NCI-H1417 (cell line): ENCODE measurements around the gene SLC25A26.

Experiments used
- DNase-seq, 3 experiments: peaks; one replicate each; lab custom pipeline; 2025; lab: John Stamatoyannopoulos, UW

The SLC25A26 gene

DNA sequence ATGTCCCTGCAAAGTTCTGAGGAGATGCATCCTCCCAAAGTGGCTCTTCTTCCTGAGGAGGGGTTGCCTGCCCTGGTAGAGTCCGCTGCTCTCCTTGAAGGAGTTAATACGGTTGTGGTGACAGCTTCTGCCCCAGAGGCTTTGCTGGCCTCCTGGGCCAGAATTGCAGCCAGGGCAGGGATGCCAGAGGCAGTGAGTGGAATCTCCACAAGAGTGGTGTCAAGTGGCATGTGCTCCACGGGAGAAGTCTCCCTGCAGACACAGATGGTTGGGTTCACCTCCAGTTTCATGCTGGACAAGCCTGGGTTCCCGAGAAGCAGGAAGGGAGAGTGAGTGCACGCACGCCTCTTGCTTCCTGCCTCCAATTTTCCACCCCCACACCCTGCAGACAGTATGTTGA lies 105.5 kb downstream of the SLC25A26 start:
- no peak for DNase-seq

DNA sequence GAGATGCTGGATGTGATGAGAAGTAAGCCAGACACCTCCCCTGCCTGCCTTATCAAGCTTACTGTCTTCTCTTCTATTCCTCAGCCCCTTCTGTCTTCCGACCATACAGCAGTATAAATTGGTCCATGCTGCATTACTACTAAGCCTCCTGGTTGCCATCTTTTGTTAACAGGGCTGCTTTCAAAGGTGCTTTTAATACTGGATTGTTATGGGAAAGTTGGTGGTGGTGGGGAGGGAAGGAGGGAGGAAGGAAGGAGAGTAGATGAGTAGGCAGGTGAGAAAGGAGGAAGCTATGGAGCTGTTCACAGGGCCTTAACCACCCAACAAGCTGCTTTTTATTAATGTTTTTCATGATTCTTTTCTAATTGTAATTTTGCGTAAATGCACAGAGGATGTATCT lies 114.9 kb downstream of the SLC25A26 start:
- no peak for DNase-seq

DNA sequence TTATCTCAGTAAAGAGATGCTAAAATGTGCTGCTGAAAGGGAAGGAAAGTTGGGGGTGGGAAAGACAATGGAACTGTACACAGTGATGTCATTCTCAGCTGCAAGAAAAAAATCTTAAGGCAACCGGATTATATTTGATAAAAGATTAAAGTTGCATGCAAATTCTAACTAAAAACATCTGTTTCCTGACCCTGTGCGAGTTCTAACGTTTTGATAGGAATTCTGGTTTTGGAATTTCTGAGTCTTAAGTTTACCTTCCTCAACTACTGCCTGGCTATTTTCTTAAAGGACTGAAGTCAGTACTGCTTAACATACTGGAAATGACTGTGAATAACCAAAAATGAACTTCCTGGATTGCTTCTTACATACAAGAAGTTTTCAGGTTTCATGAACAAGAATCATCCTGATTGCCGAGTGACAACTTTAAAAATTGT lies 115.5 kb downstream of the SLC25A26 start:
- no peak for DNase-seq

DNA sequence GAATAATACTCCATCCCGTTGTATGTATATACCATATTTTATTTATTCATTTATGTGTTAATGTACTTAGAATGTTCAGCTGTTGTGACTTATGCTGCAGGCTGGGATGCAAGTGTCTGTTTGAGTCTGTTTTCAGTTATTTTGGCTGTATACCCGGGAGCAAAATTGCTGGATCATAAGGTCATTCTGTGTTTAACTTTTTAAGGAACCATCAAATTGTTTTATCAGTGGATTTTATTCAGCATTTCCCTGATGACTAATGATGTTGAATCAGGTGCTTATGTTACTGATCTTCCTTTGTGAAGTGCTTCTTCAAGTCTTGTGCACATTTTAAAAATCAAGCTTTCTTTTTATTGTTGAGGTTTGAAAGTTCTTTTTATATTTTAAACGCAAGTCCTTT lies 118.1 kb downstream of the SLC25A26 start:
- DNase-seq = no peak

DNA sequence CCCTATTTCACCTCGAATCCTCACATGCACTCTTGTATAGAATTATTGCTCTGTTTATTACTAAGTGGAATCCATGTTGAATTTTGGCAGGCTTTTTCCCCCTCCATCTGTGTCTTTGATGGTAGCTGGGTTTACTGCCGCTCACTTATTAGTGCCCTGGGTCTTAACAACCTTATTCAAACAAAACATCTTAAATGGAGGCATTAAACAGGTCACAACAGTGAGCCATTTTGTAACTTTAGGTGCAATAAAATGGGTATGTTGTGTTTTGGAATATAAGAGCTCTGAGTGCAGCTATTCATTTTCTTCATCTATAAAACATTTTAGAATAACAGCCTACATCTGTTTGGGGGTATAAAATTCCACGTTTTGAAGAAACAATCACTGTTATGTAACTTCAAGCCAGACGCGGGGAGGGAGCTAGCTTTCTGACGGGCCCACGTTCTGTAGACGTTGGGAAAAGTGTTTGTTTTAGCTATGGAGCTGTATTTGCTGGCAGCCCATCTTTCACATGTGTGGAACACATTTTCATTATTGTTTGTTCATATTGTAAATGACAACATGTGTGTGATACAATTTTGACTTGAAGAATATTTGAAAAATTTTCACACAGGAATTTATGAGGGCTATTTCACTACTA lies 122.0 kb downstream of the SLC25A26 start:
- DNase-seq = no peak

DNA sequence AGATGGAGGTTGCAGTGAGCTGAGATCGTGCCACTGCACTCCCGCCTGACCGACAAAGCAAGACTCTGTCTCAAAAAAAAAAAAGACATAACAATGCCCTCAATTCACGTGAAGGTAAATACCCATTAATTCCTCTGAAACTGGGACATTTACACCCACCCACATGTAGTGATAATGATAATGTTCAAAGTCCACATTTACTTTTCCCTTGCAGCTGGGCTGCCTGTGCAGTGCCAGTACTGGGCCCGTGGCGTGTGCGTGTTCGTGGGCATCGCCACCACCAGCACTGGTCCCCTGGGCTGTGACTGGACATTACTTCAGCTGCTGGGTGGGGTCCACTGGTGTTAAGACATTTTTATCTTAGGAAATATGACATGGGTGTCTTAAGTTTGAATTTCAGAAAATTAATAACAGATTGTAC lies 123.6 kb downstream of the SLC25A26 start:
- DNase-seq = no peak

DNA sequence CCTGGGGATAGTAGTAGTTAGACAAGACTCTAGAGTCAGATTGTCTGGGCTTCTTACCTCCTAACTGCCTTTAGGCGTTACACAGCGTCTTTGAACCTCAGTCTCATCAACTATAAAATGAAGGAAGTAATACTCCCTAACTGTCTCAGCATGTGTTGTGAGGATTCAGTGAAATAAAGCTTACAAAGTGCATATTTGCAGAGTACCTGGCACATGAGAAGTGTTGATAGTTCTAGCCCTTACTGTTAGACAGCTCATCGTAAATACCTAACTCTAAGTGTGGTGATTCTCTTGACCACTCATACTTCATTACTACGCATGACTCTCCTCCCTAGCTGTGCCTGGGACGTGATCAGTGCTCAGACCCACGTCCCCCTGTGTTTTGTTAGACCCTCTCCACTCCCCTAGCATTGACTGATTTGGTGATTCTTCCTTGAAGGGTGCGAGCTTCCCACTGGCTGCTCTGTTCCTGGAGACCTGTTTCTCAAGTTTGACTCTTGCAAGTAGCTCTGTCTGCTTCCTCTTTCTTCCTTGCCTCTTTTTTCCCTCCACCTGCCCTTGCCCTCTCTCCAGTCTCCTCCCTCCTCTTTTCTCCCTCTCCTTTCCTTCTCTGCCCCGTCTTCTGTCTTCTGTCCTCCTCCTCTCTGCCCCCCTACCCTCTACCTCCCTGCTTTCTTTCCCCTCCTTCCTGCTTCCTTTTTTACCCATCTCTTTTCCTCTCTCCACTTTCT lies 124.2 kb downstream of the SLC25A26 start:
- no peak for DNase-seq

DNA sequence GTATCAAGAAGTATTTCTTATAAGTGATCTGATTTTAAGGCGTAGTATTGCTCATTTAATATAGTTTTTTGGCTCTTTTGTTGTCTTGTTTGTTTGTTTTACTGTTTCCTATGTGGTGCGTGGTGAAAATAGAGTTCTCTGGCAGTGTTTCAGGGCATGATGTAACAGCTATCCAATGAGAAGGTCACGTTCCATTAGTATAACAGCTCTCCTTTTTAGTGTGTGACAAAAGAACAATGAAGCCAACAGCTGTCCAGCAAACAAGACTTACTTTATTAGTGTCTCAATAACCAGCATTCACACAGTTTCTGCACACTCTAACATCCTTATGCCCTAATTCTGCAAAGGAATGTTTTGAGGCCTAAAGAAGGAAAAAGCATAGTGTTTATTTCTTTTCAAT lies 127.9 kb downstream of the SLC25A26 start:
- DNase-seq = no peak

DNA sequence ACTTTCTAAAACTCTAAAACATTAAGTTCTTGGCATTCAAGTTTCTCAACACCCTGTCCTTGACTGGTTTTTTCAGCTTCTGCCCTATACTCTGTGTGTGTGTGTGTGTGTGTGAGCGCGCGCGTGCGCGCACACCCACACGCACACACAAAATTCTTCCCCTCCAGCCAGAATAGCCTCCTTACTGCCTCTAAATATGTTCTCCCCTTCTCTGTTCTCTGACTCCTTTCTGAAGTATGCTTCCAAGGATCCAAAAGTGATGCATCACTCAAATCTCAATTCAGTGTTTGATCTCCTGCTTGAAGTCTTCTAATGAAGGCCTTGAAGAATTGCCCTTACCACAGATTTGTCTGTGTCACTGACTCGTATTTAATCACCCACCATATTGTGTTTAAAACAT lies 129.8 kb downstream of the SLC25A26 start:
- no peak for DNase-seq

DNA sequence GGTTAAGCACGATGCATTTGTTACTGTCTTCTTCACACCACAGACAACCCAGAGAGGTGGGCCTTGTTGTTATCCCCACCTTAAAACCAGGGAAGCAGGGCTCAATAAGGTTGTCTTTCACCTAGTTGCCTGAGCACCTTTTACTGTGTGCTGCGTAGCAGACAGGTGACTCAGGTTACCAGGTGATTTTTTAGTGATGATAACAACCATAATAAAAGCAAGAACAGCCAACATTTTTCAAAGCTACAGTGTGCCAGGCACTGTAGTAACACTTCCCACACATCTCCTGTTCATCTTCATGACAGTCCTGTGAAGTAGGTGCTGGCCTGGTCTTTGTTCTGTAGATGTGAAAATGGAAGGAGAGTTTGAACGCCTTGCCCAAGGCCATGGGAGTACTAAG lies 132.2 kb downstream of the SLC25A26 start:
- no peak for DNase-seq

DNA sequence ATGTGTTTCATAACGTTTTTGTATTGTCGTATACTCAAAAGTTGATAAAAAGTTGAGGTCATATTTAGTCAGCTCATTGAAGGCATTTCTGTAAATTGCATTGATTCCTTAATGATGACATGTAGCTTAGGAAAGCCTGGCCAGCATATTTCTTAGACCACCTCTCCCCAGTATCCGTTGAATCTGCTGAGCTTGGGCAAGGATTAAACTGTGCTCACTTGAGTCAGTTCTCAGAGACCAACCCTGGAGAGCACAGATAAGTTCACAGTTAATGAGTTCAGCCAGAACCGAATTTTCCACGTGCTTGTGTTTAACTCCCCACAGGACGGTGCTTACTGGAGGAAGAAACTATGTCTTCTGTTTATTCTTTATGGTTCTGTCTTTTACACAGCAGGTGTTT lies 132.7 kb downstream of the SLC25A26 start:
- no peak for DNase-seq

DNA sequence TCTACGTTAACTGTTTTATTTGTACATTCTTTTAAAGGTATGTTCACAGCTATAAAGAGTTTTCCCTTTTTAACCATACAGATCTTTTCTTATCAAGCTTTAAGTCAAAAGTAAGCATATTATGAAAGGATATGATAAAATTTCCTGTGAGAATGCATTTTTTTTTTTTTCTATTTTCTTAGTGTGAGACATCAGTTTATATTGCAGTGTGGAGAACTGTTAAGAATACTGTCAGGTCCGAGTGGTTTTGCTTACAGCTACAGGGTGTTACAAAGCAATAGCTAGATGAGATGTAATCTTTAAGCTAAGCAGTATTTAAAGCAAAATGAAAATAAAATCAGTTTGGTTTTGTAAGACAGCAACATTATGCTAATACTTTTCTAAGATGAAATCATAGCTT lies 133.2 kb downstream of the SLC25A26 start:
- no peak for DNase-seq

DNA sequence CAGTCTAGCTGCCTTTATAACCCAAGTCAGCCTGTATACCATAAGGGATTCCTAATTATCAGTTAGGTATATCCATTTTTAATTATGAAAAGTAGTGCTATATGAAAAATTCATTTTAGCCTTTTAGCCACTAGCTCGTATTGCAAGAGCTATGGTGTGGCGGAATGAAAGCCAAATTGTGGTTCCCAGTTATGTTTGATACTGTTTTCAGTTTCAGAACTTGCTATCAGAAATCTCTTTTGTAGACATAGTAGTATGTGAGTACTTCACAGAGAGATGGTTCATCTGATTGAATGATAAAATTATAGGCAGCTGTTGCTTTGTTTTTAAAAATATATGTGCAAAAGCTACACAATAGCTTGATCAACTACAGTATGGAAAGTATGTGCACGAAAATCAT lies 134.6 kb downstream of the SLC25A26 start:
- DNase-seq = no peak

DNA sequence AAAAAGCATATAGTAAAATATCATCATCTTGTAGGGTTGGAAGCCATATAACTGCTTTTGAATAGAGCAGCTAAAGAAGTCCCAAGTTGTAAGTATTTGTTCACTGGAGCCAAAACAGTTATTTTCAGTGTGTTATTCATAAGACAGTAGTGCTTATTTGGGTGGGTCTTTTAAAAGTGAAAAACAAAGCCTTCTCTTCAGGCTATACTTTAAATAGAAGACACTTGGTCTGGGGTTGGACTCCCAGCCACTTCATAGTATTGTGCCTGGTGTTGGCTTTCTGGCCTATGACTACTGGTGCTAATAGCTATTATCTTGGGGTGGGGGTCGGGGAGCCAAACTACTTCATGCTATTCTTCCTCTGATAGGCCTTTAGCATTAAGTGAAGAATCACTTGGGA lies 135.2 kb downstream of the SLC25A26 start:
- DNase-seq = no peak

DNA sequence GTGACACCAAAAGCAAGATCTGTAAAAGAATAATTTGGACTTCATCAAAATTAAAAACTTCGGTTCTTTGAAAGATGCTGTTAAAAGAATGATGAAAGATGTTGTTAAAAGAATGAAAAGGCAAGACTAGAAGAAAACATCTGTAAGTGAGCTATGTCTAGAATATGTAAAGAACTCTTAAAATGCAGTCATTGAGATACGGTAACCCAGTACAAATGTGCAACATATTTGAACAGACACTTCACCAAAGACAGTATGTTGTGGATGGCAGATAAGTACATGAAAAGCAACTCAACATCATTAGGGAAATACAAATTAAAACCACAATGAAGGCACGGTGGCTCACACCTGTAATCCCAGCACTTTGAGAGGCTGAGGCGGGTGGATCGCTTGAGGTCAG lies 140.6 kb downstream of the SLC25A26 start:
- DNase-seq = no peak

DNA sequence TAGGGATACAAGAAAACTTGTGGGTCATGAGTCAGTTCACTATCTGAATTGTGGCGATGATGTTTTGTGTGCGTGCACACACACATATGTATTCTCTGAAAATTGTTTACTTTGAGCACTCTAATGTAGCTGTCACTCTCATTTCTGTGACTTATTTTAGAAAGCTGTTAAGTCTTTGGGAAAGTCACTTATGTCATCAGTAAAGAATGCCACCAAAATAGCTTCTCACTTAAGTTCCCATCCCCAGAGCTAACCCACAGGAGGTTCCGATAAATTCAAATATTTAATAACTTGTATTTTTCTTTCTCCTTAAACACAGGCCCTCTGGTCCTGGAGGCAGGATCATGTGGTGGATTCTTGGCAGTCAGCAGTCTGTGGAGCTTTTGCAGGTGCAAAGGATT lies 141.7 kb downstream of the SLC25A26 start:
- no peak for DNase-seq

DNA sequence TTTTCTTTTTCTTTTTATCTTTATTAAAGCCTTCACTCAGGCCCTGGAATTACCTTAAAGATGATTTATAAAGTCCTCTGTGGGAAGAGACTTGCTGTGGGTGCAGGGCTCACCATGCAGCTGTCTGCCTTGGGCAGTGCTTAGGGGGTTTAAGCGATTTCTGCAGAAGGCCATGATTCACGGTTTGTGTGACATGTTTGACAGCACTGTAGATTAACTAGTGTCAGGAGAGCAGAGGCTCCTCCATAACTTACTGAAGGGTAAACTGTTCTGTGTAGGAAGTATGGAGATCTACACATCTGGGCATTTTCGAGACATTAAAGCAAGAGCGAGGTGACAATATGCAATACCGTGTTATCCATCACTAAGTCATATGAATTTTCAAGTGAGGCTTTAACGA lies 142.3 kb downstream of the SLC25A26 start:
- DNase-seq = peak in 1 of 3 experiments; percentile 1

DNA sequence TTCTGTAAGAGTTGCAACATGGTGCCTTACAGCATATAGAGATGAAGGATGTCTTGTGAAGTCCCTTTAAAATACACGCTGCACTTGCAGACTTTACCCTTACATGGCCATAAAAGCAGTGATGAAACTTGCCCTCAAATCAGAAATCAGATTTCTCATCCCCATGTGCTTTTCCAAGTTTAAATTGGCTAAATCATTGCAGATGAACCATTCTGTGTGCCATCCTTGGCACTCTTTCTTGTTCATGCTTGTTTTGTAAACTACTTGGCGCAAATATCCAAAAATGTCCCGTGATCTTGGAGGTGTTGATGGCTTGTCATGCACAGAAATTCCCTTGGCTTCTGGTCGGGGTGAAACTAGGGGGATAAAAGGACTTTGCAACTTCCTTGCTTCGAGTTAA lies 144.3 kb downstream of the SLC25A26 start:
- no peak for DNase-seq

DNA sequence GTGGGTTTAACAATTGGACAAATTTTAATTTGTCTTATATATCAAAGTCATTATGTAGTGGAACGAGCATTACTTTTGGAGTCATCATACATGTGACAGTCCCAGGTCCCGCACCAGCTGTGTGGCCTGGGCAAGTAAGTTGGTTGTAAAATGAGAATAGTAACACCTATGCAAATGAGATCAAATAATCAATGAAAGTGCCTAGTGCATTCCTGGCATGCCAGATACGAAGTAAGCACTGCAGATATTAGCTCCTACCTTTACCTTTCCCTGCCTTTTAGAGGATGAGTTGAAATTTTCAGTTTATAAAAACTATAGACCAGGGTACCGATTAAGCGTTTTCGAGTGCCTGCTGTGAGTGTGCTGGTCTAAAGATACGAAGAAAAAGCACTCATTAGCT lies 145.9 kb downstream of the SLC25A26 start:
- no peak for DNase-seq

DNA sequence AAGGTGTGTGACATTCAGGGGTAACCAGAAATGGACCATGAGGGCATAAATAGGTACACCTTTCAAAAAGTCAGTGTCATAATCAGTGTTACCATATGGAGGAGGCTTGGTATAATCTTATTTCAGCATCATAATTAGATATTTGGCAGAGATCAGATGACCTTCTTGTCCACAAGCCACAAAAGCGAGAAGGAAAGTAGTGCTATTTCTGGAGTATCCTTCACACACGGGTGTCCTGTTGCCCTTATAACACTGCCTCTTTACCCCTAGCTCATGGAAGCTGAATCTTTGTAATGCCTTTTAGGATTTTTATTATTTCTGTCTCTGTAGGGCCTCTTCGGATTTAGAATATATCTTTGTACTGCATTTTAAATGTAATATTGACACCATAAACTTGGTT lies 147.2 kb downstream of the SLC25A26 start:
- DNase-seq = no peak

DNA sequence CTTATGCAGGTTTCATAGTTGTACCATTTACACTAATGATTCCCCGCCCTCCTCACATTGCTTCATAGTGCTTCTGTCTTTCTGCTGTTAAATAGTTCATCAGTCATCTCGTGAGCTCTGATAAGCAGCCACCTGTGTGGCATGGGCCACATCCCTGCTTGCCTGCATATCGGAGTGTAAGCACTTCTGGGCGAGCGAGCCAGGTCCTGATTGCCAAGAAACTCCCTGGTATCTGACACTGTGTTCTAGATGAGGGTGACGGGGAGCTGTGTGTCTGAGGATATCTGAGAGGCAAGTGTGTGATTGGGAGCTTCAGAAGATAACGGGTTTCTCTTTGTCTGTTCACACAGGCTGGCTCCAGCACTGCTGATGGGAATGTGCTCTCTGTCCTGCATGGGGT lies 149.4 kb downstream of the SLC25A26 start:
- no peak for DNase-seq

DNA sequence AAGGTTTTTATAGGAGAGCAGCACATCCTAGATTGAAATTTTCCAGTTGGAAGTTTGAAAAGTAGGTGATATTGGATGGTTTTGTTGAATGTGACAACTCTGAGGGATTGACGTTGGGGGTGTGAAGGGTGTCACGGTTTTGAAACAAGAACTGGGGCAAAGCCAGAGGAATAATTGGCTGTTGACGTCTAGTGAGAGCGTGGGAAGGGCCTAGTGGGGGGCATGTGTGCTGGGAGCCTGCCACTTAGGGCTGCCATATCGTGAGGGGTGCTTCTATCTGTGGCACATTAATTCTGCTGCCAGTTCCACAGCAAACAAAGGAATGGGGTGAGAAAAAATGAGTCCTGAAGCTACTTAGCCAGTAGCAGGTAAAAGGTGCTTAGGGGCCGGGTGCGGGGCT lies 150.6 kb downstream of the SLC25A26 start:
- no peak for DNase-seq

DNA sequence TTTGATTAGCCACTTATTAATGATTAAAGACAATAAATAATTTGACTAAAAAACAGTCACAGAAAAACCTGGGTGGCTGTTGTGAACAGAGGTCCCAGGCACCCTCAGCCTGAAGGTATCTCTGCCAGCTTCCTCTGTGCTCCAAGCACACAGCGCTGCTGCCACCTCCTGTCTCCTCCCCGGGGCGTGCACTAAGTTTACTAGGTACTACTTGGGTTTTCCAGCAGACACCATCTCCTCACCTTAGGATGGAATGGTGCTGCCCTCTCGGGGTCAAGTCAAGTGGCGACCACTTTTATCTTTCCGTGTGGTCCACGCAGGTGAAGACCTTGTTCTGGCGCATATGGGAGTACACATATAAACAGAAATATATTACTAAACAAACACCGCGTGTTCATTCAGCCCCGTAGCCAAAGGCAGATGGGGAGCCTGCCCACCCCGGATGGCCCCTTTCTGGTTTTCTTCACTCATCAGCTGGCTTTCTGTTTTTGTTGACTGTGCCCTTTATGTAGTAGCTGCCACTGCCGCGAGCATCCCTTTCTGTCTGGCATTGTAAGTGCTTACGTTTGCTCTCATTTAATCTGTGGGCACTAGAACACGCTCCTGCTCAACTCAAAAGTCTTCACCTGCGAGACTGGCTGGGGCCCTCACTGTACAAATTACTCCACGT lies 152.0 kb downstream of the SLC25A26 start:
- DNase-seq = peak in 2 of 3 experiments; percentile 73 to 90
